HCT116 (cell line): ENCODE measurements around the gene HMGCS2. TPM values are rescaled to one million over a fixed set of nuclear protein-coding genes. Genes with fewer than 3 reads are reported as not detected.

Experiments used
- ATAC-seq: fragments of 200-7000 bp; cut with Tn5 transposase; 2 replicates; pipeline ENCODE4 v1.9.1; 2020; ENCODE audit warnings: mild to moderate bottlenecking, moderate library complexity
- BruUV-seq: library from RNA; stranded (reverse); fragments of 400-500 nt; replicated peaks from 2 replicates; lab custom pipeline; 2021; lab: Mats Ljungman, UMichigan
- CTCF ChIA-PET: fragments of 300-600 bp; sonication (Branson Sonifier 250); formaldehyde crosslinking; loops from one replicate; lab custom pipeline; 2021; ENCODE audit warnings: antibody characterized with exemption; lab: Charles Lee
- POLR2A ChIA-PET: fragments of 300-600, 350-600 bp; sonication (Branson Sonifier 250); formaldehyde crosslinking; loops from one replicate; lab custom pipeline; 2021; ENCODE audit warnings: antibody characterized with exemption; lab: Charles Lee
- RAD21 ChIA-PET, 2 experiments: fragments of 300-600 bp; sonication (Branson Sonifier 250); formaldehyde crosslinking; loops; one replicate each; lab custom pipeline; 2023; ENCODE audit warnings: low total read pairs in 2 of 2; ENCODE audit not compliant: uncharacterized antibody in 2 of 2, unreplicated experiment in 2 of 2, low non-redundant PET in 1 of 2; lab: Charles Lee
- DNase-seq: peaks from one replicate; pipeline ENCODE4 v3.0.0-alpha.2; 2010; ENCODE audit warnings: low read depth, low spot score
- H2AFZ ChIP-seq: fragments of 200-600 bp; shearing (Covaris generic), sonication (generic); 2 replicates; pipeline ENCODE4 v1.6.1; 2017; ENCODE audit warnings: low read depth, mixed run types, mixed read lengths, antibody characterized with exemption, low read length; ENCODE audit not compliant: poor library complexity, severe bottlenecking
- H3K27ac ChIP-seq: 2 replicates; pipeline ENCODE4 v1.5.1; 2012; ENCODE audit warnings: low read depth, low read length
- H3K27me3 ChIP-seq: fragments of 200-600 bp; sonication (generic); 2 replicates; pipeline ENCODE4 v1.6.1; 2016; ENCODE audit warnings: mixed run types, low read length, mixed read lengths; ENCODE audit not compliant: insufficient read depth
- H3K36me3 ChIP-seq, 2 experiments: fragments of 200-500 bp in 1 of 2; fragments of 200-600 bp in 1 of 2; sonication (Bioruptor generic) in 1 of 2; sonication (generic) in 1 of 2; 2 replicates each; pipeline versions ENCODE4 v1.5.1 to v1.6.1; 2014 to 2016; ENCODE audit warnings: low read length in 2 of 2, inconsistent platforms in 1 of 2, mixed read lengths in 1 of 2, mixed run types in 1 of 2; ENCODE audit not compliant: insufficient read depth in 2 of 2, control insufficient read depth in 1 of 2
- H3K4me1 ChIP-seq, 2 experiments: fragments of 200-600 bp in 1 of 2; sonication (generic) in 1 of 2; 2 replicates each; pipeline versions ENCODE4 v1.5.1 to v1.6.1; 2012 to 2017; ENCODE audit warnings: low read length in 2 of 2, inconsistent platforms in 1 of 2, mild to moderate bottlenecking in 1 of 2, mixed read lengths in 1 of 2, mixed run types in 1 of 2, moderate library complexity in 1 of 2; ENCODE audit not compliant: insufficient read depth in 2 of 2, control insufficient read depth in 1 of 2
- H3K4me2 ChIP-seq: fragments of 200-600 bp; sonication (generic); 2 replicates; pipeline ENCODE4 v1.6.1; 2017; ENCODE audit warnings: mixed run types, low read length, mixed read lengths
- H3K4me3 ChIP-seq, 2 experiments: fragments of 200-600 bp in 1 of 2; sonication (generic) in 1 of 2; replicated peaks in 1 of 2; 2 replicates each; pipeline ENCODE4 v1.5.1; 2011 to 2016; ENCODE audit warnings: low read length in 2 of 2, control low read depth in 1 of 2, low read depth in 1 of 2, mild to moderate bottlenecking in 1 of 2, mixed read lengths in 1 of 2, mixed run types in 1 of 2
- H3K79me2 ChIP-seq: fragments of 200-600 bp; sonication (generic); 2 replicates; pipeline ENCODE4 v1.6.1; 2017; ENCODE audit warnings: mild to moderate bottlenecking, mixed run types, low read length, moderate library complexity, mixed read lengths; ENCODE audit not compliant: insufficient read depth
- H3K9ac ChIP-seq: fragments of 200-600 bp; sonication (generic); 2 replicates; pipeline ENCODE4 v1.6.1; 2016; ENCODE audit warnings: low read length, mixed read lengths
- H3K9me2 ChIP-seq: fragments of 200-600 bp; sonication (generic), shearing (Covaris generic); 2 replicates; pipeline ENCODE4 v1.6.1; 2017; ENCODE audit warnings: mixed run types, mild to moderate bottlenecking, moderate library complexity; ENCODE audit not compliant: insufficient read depth
- H3K9me3 ChIP-seq, 2 experiments: fragments of 200-500 bp in 1 of 2; fragments of 200-600 bp in 1 of 2; sonication (Bioruptor generic) in 1 of 2; sonication (generic) in 1 of 2; 2 replicates each; pipeline ENCODE4 v1.6.1; 2014 to 2017; ENCODE audit warnings: low read length in 2 of 2, mixed read lengths in 2 of 2, inconsistent platforms in 1 of 2, low read depth in 1 of 2, mild to moderate bottlenecking in 1 of 2, mixed run types in 1 of 2, moderate library complexity in 1 of 2; ENCODE audit not compliant: control insufficient read depth in 1 of 2, insufficient read depth in 1 of 2
- H4K20me1 ChIP-seq: fragments of 200-600 bp; sonication (generic), shearing (Covaris generic); 2 replicates; pipeline ENCODE4 v1.6.1; 2017; ENCODE audit warnings: mixed run types, mild to moderate bottlenecking, moderate library complexity; ENCODE audit not compliant: insufficient read depth
- EGR1 ChIP-seq: IDR thresholded peaks from 2 replicates; pipeline ENCODE4 v1.6.1; 2012; ENCODE audit warnings: low read depth
- EZH2phosphoT487 ChIP-seq: fragments of 200-600 bp; IDR thresholded peaks from 2 replicates; pipeline ENCODE4 v1.6.1; 2018; ENCODE audit warnings: antibody characterized with exemption, borderline replicate concordance
- FOSL1 ChIP-seq: IDR thresholded peaks from 2 replicates; pipeline ENCODE4 v1.6.1; 2012; ENCODE audit warnings: low read depth
- RAD21 ChIP-seq: IDR thresholded peaks from 2 replicates; pipeline ENCODE4 v1.6.1; 2012; ENCODE audit warnings: low read depth, mild to moderate bottlenecking
- SIN3A ChIP-seq: IDR thresholded peaks from 2 replicates; pipeline ENCODE4 v1.6.1; 2012; ENCODE audit warnings: low read depth
- YY1 ChIP-seq: IDR thresholded peaks from 2 replicates; pipeline ENCODE4 v1.6.1; 2011; ENCODE audit warnings: low read length, low read depth, moderate library complexity, mild to moderate bottlenecking; ENCODE audit not compliant: insufficient replicate concordance; ENCODE audit errors: extremely low read depth
- intact Hi-C: fragments of 100-400 bp; cut with micrococcal nuclease; formaldehyde crosslinking; loops from 2 replicates; pipeline ENCODE4 v1.10.0; 2022
- total RNA-seq: library from RNA; stranded (reverse); gene quantifications from one replicate; pipeline ENCODE4 v1.2.1, GENCODE V29; 2021; ENCODE audit not compliant: unreplicated experiment
- TF ChIP-seq, protein P1 (sequence below): IDR thresholded peaks from 2 replicates; pipeline ENCODE4 v1.6.1; 2012
- TF ChIP-seq, protein P2 (sequence below), 3 experiments: fragments of 200-600 bp in 1 of 3; sonication (generic) in 1 of 3; IDR thresholded peaks in 2 of 3; conservative IDR thresholded peaks in 1 of 3; 2 replicates each; pipeline ENCODE4 v1.5.1; 2012 to 2017; ENCODE audit warnings: low read depth in 2 of 3, low read length in 2 of 3, antibody characterized with exemption in 1 of 3, borderline replicate concordance in 1 of 3, control low read depth in 1 of 3, mild to moderate bottlenecking in 1 of 3, mixed read lengths in 1 of 3, mixed run types in 1 of 3, moderate library complexity in 1 of 3; ENCODE audit not compliant: insufficient read depth in 1 of 3

HMGCS2 gene
- total RNA-seq, 1 experiment from 2014 or later = 0.20 TPM

DNA sequence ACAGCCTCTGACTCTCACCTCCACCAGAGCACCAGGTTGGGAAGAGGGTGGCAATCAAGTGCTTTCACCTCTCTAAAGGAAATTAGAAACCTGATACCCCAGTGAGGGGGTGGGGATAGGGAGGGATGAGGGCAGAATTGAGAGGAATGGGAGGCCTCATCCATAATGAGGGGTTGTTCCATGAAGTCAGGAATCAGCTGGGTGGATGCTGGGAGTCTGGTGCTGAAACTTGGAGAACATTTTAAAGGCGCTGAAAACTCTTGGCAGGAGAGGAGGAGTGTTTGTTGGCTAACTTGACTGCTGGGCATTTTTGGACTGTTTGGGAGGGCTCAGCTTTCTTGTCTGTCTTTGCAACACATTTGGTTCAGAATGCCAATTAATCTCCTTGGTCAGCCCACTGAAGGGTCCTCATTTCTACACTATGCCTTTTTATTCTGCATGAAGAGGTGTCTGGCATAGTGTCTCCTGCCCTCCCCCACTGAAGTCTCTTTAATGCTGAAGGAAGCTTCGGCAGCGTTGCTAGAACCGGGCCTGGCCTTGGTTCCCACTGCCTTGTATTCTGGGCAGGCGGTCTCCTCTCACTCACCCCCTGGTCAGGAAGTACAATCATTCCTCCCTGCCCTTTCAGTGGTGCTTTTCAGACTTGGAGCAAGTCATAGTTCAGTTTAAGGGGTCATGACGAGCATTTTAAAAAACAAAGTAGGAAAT, 54.8 kb downstream of the HMGCS2 start:
- DNase-seq (no peak), ATAC-seq (no peak)
- no TSS peak for BruUV-seq
- no peaks in the 10 kb centered on the region for H3K36me3 ChIP-seq
- peak overlapping the region in 1 of 2 experiments; percentile 96; a peak in 2 of 4 replicates for H3K4me3 ChIP-seq
- H3K4me1 ChIP-seq = peaks cover 16 to 18% of the 10 kb centered on the region in 2 experiments
- H3K27me3 ChIP-seq = no peaks in the 10 kb centered on the region
- no peak for TF ChIP-seq RAD21
- TF ChIP-seq SIN3A = no peak
- TF ChIP-seq FOSL1 = no peak
- TF ChIP-seq, protein P1, sequence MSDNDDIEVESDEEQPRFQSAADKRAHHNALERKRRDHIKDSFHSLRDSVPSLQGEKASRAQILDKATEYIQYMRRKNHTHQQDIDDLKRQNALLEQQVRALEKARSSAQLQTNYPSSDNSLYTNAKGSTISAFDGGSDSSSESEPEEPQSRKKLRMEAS = no peak
- no peak for TF ChIP-seq YY1
- TF ChIP-seq, protein P2, sequence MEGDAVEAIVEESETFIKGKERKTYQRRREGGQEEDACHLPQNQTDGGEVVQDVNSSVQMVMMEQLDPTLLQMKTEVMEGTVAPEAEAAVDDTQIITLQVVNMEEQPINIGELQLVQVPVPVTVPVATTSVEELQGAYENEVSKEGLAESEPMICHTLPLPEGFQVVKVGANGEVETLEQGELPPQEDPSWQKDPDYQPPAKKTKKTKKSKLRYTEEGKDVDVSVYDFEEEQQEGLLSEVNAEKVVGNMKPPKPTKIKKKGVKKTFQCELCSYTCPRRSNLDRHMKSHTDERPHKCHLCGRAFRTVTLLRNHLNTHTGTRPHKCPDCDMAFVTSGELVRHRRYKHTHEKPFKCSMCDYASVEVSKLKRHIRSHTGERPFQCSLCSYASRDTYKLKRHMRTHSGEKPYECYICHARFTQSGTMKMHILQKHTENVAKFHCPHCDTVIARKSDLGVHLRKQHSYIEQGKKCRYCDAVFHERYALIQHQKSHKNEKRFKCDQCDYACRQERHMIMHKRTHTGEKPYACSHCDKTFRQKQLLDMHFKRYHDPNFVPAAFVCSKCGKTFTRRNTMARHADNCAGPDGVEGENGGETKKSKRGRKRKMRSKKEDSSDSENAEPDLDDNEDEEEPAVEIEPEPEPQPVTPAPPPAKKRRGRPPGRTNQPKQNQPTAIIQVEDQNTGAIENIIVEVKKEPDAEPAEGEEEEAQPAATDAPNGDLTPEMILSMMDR (IDR thresholded peaks at IDR 0.05 in 2 of 3, conservative IDR thresholded peaks at IDR 0.05 in 1 of 3; ENCODE audit: borderline replicate concordance in 1 of 3, insufficient read depth in 1 of 3, low read depth in 2 of 3, low read length in 2 of 3) = no peak
- TF ChIP-seq EGR1 = no peak
- TF ChIP-seq EZH2phosphoT487 = no peak
- H3K79me2 ChIP-seq = peaks cover 18% of the 10 kb centered on the region
- H3K9me2 ChIP-seq = no peaks in the 10 kb centered on the region
- no peaks in the 10 kb centered on the region for H4K20me1 ChIP-seq
- intact Hi-C loops = no loop called here
- no peak overlapping the region for H3K9ac ChIP-seq
- POLR2A ChIA-PET = no interaction called here
- RAD21 ChIA-PET = no interaction called here
- no peaks in the 10 kb centered on the region for H3K9me3 ChIP-seq
- peak overlapping the region; percentile 94 for H3K4me2 ChIP-seq
- CTCF ChIA-PET = interaction anchor here (0.9 kb wide), 1 partner anchor 39 kb away, joined by 3 read pairs; no protein-coding TSS in a partner anchor
- peak overlapping the region; percentile 36; the same call in 1 of the 2 replicates for H3K27ac ChIP-seq
- no peak overlapping the region for H2AFZ ChIP-seq
